ENCODE measurements around the gene SDC3.

GRCh38 chr1:30823627-30823968, 85.0 kb downstream of the SDC3 start:
- no peak for TF ChIP-seq CTCF (conservative IDR thresholded peaks at IDR 0.05)
- no peak for TF ChIP-seq EZH2 (IDR thresholded peaks at IDR 0.05; ENCODE audit: low read depth)

Data from PC-9 (cell line).